ENCODE results near the gene RASGRP2.

DNA sequence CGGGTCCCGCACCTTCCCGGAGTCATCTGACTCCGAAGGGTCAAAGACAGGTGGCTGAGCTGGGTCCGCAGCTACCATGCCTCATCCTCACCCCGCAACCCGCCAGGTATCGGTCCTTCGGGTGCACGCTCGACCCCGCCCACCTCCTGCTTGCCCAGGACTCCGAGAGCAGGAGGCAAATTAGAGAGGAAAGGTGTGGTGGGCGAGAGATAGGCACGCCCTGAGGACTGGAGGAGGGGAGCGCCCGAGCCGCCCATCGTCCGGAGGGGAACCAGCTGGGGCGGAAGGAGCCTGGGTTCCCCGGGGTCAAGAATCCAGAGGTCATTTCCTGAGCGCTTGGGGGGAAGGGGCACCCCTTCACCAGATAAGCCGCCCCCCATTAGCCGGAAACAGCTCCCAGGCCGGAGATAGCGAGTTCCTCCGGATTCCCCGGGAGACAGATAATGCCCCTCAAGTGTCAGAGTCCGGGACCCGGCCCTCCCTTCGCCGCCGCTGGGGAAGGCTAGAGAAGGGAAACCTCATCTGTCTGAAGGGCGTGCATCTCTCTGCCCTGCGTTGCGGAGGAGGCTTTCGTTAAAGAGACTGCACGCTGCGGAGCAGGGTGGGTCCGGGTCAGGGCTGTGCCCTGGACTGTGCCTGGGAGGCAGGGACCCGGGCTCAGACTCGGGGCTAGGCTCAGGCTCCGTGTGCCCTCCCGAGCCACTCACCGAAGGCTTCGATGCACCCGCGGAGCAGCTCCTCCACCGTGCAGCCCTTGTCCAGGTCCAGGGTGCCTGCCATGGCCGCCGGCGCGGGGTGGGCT is 1.7 kb downstream of the RASGRP2 start:
- TF ChIP-seq, protein P1, sequence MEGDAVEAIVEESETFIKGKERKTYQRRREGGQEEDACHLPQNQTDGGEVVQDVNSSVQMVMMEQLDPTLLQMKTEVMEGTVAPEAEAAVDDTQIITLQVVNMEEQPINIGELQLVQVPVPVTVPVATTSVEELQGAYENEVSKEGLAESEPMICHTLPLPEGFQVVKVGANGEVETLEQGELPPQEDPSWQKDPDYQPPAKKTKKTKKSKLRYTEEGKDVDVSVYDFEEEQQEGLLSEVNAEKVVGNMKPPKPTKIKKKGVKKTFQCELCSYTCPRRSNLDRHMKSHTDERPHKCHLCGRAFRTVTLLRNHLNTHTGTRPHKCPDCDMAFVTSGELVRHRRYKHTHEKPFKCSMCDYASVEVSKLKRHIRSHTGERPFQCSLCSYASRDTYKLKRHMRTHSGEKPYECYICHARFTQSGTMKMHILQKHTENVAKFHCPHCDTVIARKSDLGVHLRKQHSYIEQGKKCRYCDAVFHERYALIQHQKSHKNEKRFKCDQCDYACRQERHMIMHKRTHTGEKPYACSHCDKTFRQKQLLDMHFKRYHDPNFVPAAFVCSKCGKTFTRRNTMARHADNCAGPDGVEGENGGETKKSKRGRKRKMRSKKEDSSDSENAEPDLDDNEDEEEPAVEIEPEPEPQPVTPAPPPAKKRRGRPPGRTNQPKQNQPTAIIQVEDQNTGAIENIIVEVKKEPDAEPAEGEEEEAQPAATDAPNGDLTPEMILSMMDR (optimal IDR thresholded peaks at IDR 0.05 in 1 of 3, IDR thresholded peaks at IDR 0.05 in 1 of 3, conservative IDR thresholded peaks at IDR 0.05 in 1 of 3; ENCODE audit: extremely low read depth in 1 of 3, insufficient read depth in 2 of 3, low read length in 3 of 3): no peak
- peak; percentile 58 for TF ChIP-seq EZH2 (IDR thresholded peaks at IDR 0.05; ENCODE audit: low read length)

Data from keratinocyte (primary cell).